Esophagus (tissue), 2 donors: ENCODE results near the gene BICC1. TPM values are rescaled to one million over a fixed set of nuclear protein-coding genes. Genes with fewer than 3 reads are reported as not detected.

Experiments
- H3K27ac ChIP-seq, 2 donors: one replicate each; pipeline ENCODE4 v1.5.1; 2013; ENCODE audit warnings: low read depth in 2 of 2, mild to moderate bottlenecking in 2 of 2, inconsistent platforms in 1 of 2, low read length in 1 of 2, moderate library complexity in 1 of 2
- H3K27me3 ChIP-seq, 2 donors: one replicate each; pipeline ENCODE4 v1.6.1; 2013; ENCODE audit warnings: low read length in 2 of 2, control low read depth in 1 of 2, mild to moderate bottlenecking in 1 of 2; ENCODE audit not compliant: insufficient read depth in 2 of 2, control insufficient read depth in 1 of 2
- H3K36me3 ChIP-seq, 2 donors: one replicate each; pipeline ENCODE4 v1.6.1; 2013; ENCODE audit warnings: low read length in 1 of 2; ENCODE audit not compliant: control insufficient read depth in 2 of 2, insufficient read depth in 2 of 2
- H3K4me1 ChIP-seq, 2 donors: one replicate each; pipeline ENCODE4 v1.6.1; 2013; ENCODE audit warnings: low read length in 1 of 2; ENCODE audit not compliant: control insufficient read depth in 2 of 2, insufficient read depth in 2 of 2
- H3K4me3 ChIP-seq, 2 donors: one replicate each; pipeline ENCODE4 v1.5.1; 2013; ENCODE audit warnings: low read length in 2 of 2, mild to moderate bottlenecking in 2 of 2, low read depth in 1 of 2, moderate library complexity in 1 of 2
- H3K9me3 ChIP-seq, 2 donors: one replicate each; pipeline ENCODE4 v1.6.1; 2013; ENCODE audit warnings: mild to moderate bottlenecking in 2 of 2, low read depth in 1 of 2, low read length in 1 of 2, moderate library complexity in 1 of 2; ENCODE audit not compliant: control insufficient read depth in 2 of 2, insufficient read depth in 1 of 2
- WGBS, 2 donors: extraction: QIAGEN DNeasy Blood & Tissue Kit; methylation state at CpG; one replicate each; pipeline ENCODE4 v1.1.7; 2013; 5-methylcytosine and 5-hydroxymethylcytosine counted together
- polyA plus RNA-seq, 2 donors: library from polyadenylated mRNA; stranded (reverse); fragments of 200-250 nt; gene quantifications; one replicate each; pipeline ENCODE4 v1.2.3, GENCODE V29; 2013
- donor health status: healthy with polysubstance abuse.
- donor health status: Bipolar disorder and iron deficiency.

The BICC1 gene
- polyA plus RNA-seq, 2 donors, result 0.45 to 0.49 TPM

DNA sequence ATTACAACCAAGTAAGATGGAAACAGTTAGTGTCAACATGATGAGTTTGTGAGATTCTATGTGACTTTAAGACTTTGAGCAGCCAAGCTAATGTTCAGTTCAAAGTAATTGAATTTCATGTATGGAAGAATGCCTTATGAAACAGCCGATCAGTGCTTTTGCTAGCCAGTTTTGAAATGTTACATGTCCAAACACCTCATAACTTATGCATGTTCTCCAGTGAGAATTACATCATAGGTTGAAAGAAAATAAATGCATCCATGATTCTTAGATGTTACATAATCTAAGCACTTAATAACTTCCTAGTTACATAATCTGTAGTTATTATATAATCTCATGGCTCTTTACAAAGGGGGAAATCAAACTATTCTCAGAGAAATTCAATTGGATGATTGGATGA, 211.3 kb downstream of the BICC1 start:
- H3K4me3 ChIP-seq, result no peak overlapping the region
- no peaks in the 10 kb centered on the region for H3K27me3 ChIP-seq
- H3K9me3 ChIP-seq, result no peaks in the 10 kb centered on the region
- 46 to 48% methylated on average over 1 of the region's 1 CpG for WGBS, 2 donors
- H3K4me1 ChIP-seq, result peaks cover 0 to 2% of the 10 kb centered on the region in 2 donors
- H3K27ac ChIP-seq, result no peak overlapping the region
- no peaks in the 10 kb centered on the region for H3K36me3 ChIP-seq

DNA sequence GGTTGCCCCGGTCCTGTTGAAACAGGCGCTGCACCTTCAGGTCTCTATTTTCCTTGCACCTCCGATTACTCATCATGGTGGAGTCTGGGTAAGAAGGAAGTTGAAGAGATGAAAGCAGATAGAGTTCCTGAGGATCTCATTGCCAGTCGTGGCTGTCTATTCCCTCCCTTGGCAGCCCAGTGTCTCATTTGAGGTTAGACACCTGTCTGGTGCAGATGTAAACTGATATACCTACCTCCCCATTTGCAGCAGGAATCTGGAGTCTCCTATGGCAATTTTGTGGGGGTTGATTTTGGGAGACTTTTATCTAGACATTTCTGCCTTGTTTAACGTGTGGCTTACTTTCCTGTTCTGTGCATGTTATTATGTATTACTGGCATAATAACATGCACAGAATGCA, 212.1 kb downstream of the BICC1 start:
- no peaks in the 10 kb centered on the region for H3K9me3 ChIP-seq
- WGBS, 2 donors, result 82 to 87% methylated on average over 5 of the region's 5 CpGs

DNA sequence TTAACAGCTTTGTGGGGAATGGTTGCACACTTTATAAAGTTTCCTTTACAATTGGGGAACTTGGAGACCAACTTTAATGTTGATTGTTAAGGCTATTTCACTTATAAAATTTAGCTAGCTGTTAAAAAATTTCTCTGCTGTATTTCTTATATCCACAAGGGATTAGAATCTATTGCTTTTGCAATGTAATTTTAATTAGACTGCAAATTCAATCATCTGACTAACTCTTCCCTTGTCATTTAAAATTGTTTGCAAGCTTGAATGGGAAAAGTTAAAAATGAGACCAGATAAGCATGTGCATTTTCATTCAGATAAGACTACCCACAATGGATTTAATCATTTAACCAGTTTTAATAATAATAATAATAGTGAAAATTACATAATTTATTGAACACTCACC, 213.2 kb downstream of the BICC1 start:
- peaks cover 0 to 2% of the 10 kb centered on the region in 2 donors for H3K4me1 ChIP-seq
- H3K4me3 ChIP-seq, result no peak overlapping the region
- no peak overlapping the region for H3K27ac ChIP-seq
- H3K36me3 ChIP-seq, result no peaks in the 10 kb centered on the region
- H3K27me3 ChIP-seq, result no peaks in the 10 kb centered on the region
- H3K9me3 ChIP-seq, result no peaks in the 10 kb centered on the region

More for the DNA sequence above, 212.1 kb downstream of the BICC1 start:
- H3K4me3 ChIP-seq, result no peak overlapping the region
- no peaks in the 10 kb centered on the region for H3K27me3 ChIP-seq
- H3K27ac ChIP-seq, result no peak overlapping the region
- H3K4me1 ChIP-seq, result peaks cover 0 to 2% of the 10 kb centered on the region in 2 donors
- no peaks in the 10 kb centered on the region for H3K36me3 ChIP-seq

DNA sequence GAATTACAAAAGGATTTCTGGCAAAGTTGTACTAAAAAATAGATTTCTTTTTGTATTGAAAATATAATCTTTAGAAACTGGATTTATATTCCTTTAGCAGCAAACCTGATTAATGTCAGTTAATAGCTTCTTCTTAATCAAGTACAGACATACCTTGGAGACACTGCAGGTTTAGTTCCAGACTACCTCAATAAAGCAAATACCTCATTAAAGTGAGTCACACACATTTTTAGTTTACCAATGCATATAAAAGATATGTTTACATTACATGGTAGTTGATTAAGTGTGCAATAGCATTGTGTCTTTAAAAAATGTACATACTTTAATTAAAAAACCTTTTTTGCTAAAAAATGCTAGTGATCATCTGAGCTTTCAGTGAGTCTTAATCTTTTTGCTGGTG, 215.0 kb downstream of the BICC1 start:
- Histone ChIP-seq H3K27me3 (no peaks in the 10 kb centered on the region), H3K27ac (no peak overlapping the region), H3K4me3 (no peak overlapping the region), H3K36me3 (no peaks in the 10 kb centered on the region), H3K4me1 (peaks cover 0 to 2% of the 10 kb centered on the region in 2 donors), H3K9me3 (no peaks in the 10 kb centered on the region)

GRCh38 chr10:58731276-58731675, 218.6 kb downstream of the BICC1 start:
- no peaks in the 10 kb centered on the region for H3K36me3 ChIP-seq
- no peaks in the 10 kb centered on the region for H3K27me3 ChIP-seq
- WGBS, 2 donors, result 93 to 95% methylated on average over 3 of the region's 3 CpGs
- H3K9me3 ChIP-seq, result no peaks in the 10 kb centered on the region
- H3K27ac ChIP-seq, result no peak overlapping the region
- H3K4me3 ChIP-seq, result no peak overlapping the region
- no peaks in the 10 kb centered on the region for H3K4me1 ChIP-seq

DNA sequence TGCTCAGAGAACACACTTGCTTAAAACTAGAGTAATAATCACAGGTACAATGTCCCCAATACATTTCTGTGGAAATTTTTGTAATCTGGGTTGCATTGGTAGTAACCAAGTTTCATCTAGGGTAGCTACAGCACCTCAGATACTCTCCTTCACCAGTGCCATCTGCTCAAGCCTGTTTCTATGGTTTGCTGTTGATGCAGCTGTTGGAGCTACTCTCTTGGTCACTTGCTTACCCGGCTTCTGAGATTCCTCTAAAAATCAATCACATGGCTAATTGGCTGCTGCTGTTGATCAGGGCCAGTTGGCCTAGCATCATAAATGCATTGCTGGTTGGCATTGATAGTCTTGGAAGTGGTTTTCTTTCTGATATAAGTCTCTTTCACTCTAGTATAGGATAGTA, 220.8 kb downstream of the BICC1 start:
- no peaks in the 10 kb centered on the region for H3K27me3 ChIP-seq
- no peaks in the 10 kb centered on the region for H3K4me1 ChIP-seq
- no peak overlapping the region for H3K27ac ChIP-seq
- no peak overlapping the region for H3K4me3 ChIP-seq
- H3K36me3 ChIP-seq, result no peaks in the 10 kb centered on the region
- 74 to 82% methylated on average over 1 of the region's 1 CpG for whole genome bisulfite sequencing, 2 donors
- no peaks in the 10 kb centered on the region for H3K9me3 ChIP-seq

DNA sequence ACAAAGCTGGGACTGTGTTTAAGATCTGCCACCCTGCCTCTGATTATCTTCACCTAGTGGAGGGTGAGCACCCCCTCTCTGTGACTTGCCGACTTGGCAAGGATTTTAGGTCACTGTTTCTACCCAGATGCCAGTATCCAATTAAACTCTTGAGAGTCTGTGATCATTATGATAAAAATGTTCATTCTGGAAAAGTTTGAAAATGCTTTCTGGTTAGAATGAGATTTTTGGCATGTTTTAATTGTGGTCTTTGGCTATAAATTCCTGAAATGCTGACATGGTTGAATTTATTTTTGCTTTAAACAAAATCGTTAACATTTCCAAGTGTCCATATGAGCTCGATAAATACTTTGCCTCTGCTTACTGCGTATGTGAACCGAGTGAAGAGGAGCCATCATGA, 221.4 kb downstream of the BICC1 start:
- WGBS, 2 donors, result 78% methylated on average over 5 of the region's 5 CpGs
- no peaks in the 10 kb centered on the region for H3K4me1 ChIP-seq
- no peaks in the 10 kb centered on the region for H3K36me3 ChIP-seq

GRCh38 chr10:58734664-58735063, 222.0 kb downstream of the BICC1 start:
- Histone ChIP-seq H3K27me3 (no peaks in the 10 kb centered on the region), H3K27ac (no peak overlapping the region), H3K9me3 (no peaks in the 10 kb centered on the region), H3K36me3 (no peaks in the 10 kb centered on the region), H3K4me3 (no peak overlapping the region), H3K4me1 (no peaks in the 10 kb centered on the region)

More for the DNA sequence above, 221.4 kb downstream of the BICC1 start:
- Histone ChIP-seq H3K9me3 (no peaks in the 10 kb centered on the region), H3K27me3 (no peaks in the 10 kb centered on the region), H3K27ac (no peak overlapping the region), H3K4me3 (no peak overlapping the region)

- H3K4me1 ChIP-seq, result no peaks in the 10 kb centered on the region
- H3K4me3 ChIP-seq, result no peak overlapping the region
- no peaks in the 10 kb centered on the region for H3K27me3 ChIP-seq
- WGBS, 2 donors, result 63 to 68% methylated on average over 7 of the region's 7 CpGs
- no peaks in the 10 kb centered on the region for H3K9me3 ChIP-seq
- H3K36me3 ChIP-seq, result no peaks in the 10 kb centered on the region
- no peak overlapping the region for H3K27ac ChIP-seq
These were observed 222.4 kb downstream of the BICC1 start for GRCh38 chr10:58735087-58735486.

GRCh38 chr10:58740620-58741369, 228.1 kb downstream of the BICC1 start:
- H3K4me1 ChIP-seq, result no peaks in the 10 kb centered on the region
- WGBS, 2 donors, result 83% methylated on average over 11 of the region's 11 CpGs

More at GRCh38 chr10:58740620-58741369, 228.1 kb downstream of the BICC1 start:
- H3K36me3 ChIP-seq, result no peaks in the 10 kb centered on the region
- H3K4me3 ChIP-seq, result no peak overlapping the region
- no peak overlapping the region for H3K27ac ChIP-seq
- no peaks in the 10 kb centered on the region for H3K27me3 ChIP-seq
- no peaks in the 10 kb centered on the region for H3K9me3 ChIP-seq
